Heart right ventricle (tissue), 16 donors: Measurements from ENCODE around the gene PPL. TPM values are rescaled to one million over a fixed set of nuclear protein-coding genes. Genes with fewer than 3 reads are reported as not detected.

ENCODE experiments used
- ATAC-seq, 8 donors: fragments of 200-7000 bp; cut with Tn5 transposase; one replicate each; pipeline ENCODE4 v1.9.1; 2020; ENCODE audit warnings: mild to moderate bottlenecking in 8 of 8, moderate library complexity in 8 of 8, moderate number of reproducible peaks in 1 of 8
- DNase-seq, 2 donors: peaks; one replicate each; pipeline ENCODE4 v3.0.0-alpha.2; 2020
- H3K27ac ChIP-seq, 10 donors: fragments of 200-600 bp; sonication (generic) in 2 of 10; one replicate each; pipeline versions ENCODE4 v1.5.0 to v1.8.0; 2020 to 2022; ENCODE audit warnings: mild to moderate bottlenecking in 3 of 10
- H3K27me3 ChIP-seq, 7 donors: fragments of 200-600 bp; one replicate each; pipeline ENCODE4 v1.8.0; 2021 to 2022; ENCODE audit warnings: mild to moderate bottlenecking in 2 of 7
- H3K36me3 ChIP-seq, 9 donors: fragments of 200-600 bp; sonication (generic) in 1 of 9; one replicate each; pipeline versions ENCODE4 v1.5.0 to v1.8.0; 2020 to 2022; ENCODE audit warnings: mild to moderate bottlenecking in 2 of 9
- H3K4me1 ChIP-seq, 9 donors: fragments of 200-600 bp; sonication (generic) in 1 of 9; one replicate each; pipeline versions ENCODE4 v1.5.0 to v1.8.0; 2020 to 2022; ENCODE audit warnings: mild to moderate bottlenecking in 4 of 9
- H3K4me3 ChIP-seq, 10 donors: fragments of 200-600 bp; sonication (generic) in 2 of 10; one replicate each; pipeline versions ENCODE4 v1.5.0 to v1.8.0; 2020 to 2022; ENCODE audit warnings: mild to moderate bottlenecking in 7 of 10, moderate library complexity in 2 of 10
- H3K9me3 ChIP-seq, 11 donors: fragments of 200-600 bp in 10 of 11; sonication (generic) in 2 of 11; one replicate each; pipeline versions ENCODE4 v1.5.0 to v1.8.0; 2013 to 2022; ENCODE audit warnings: mild to moderate bottlenecking in 2 of 11, control low read depth in 1 of 11, moderate library complexity in 1 of 11
- WGBS, 2 donors: extraction: QIAGEN DNeasy Blood & Tissue Kit; methylation state at CpG; one replicate each; pipeline ENCODE4 v1.1.7; 2013; ENCODE audit warnings: inconsistent platforms in 1 of 2; 5-methylcytosine and 5-hydroxymethylcytosine counted together
- intact Hi-C, 10 donors: fragments of 100-400 bp; cut with DNase I; formaldehyde crosslinking; loops; one replicate each; pipeline versions ENCODE4 v1.11.1 to v1.14.2; 2022
- polyA plus RNA-seq, 2 donors: library from polyadenylated mRNA; stranded (reverse); fragments of 200-250 nt; gene quantifications; one replicate each; pipeline ENCODE4 v1.2.3, GENCODE V29; 2013
- total RNA-seq, 10 donors: library from RNA; stranded (reverse); fragmentation: NEBNext Ultra II Directional in 3 of 10; extraction: Animal tissue kit (Norgen Biotek cat#: 25700) in 3 of 10; gene quantifications; one replicate each; pipeline versions ENCODE4 v1.2.1 to v1.2.4, GENCODE V29; 2021 to 2023
- TF ChIP-seq, protein P1 (sequence below), 9 donors: fragments of 200-600 bp; sonication (generic) in 2 of 9; IDR thresholded peaks; one replicate each; pipeline versions ENCODE4 v1.5.0 to v1.8.0; 2021 to 2022; ENCODE audit warnings: antibody characterized with exemption in 9 of 9, mild to moderate bottlenecking in 5 of 9, moderate library complexity in 1 of 9
- donor health status: Arrhythmogenic right ventricular cardiomyopathy.
- donor health status: ischemic (EF 13 %, LVEDD 7.1; RV severe dilation, severe dysfunction).
- donor health status: healthy with polysubstance abuse.
- donor health status: DM: no; HTN: yes; CAD: no.
- donor health status: DM: no; HTN: no; CAD: no.
- donor health status: ischemic (EF 25% LVEDD 6.9; RV normal size, moderate dysfunction).
- donor health status: ischemic (EF 25% LVEDD 5.7; RV mildly dilated, moderate dysfunction).
- donor health status: healthy.
- donor health status: DM: yes; HTN: yes; CAD: no.
- donor health status: Ischemic cardiomyopathy.
- donor health status: ischemic (EF 35%, LVEDD 5.7; RV mildly dilated, moderate dysfunction).
- donor health status: nonischemic (EF 11% LVEDD 7.7; RV severe dilation, severe dysfunction).
- donor health status: DM: yes; HTN: yes; CAD: no.
- donor health status: PGD.
- donor health status: ischemic (EF 29% LVEDD 5.4; RV normal size, mild dysfunction).
- donor health status: nonischemic (EF 23%, LVEDD 6.1; RV moderate dilation, normal function).

The PPL gene
- total and polyA plus RNA-seq, 12 donors = 4.9 to 19.3 (median 7.3) TPM

DNA sequence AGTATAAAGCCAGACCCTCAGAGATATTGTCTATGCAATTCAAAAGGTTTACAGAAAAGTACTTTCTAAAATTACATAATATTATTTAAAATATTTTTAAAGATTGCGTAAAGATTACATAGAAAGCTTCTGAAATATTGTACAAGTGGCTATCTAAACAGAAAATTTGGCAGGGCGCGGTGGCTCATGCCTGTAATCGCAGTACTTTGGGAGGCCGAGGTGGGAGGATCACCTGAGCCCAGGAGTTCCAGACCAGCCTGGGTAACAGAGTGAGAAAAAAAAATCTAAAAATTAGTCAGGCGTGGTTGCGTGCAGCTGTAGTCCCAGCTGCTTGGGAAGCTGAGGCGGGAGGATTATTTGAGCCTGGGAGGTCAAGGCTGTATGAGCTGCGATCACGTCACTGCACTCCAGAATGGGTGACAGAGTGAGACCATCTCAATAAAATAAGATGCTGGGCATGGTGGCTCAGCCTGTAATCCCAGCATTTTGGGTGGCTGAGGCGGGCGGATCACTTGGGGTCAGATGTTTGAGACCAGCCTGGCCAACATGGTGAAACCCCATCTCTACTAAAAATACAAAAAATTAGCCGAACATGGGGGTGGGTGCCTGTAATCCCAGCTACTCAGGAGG lies 71.6 kb downstream of the PPL start:
- Histone ChIP-seq H3K36me3 (peaks cover 0 to 88% (median 24%) of the 10 kb centered on the region in 9 donors), H3K27me3 (no peaks in the 10 kb centered on the region), H3K27ac (no peak overlapping the region), H3K4me3 (no peak overlapping the region), H3K9me3 (no peaks in the 10 kb centered on the region), H3K4me1 (peaks cover 0 to 60% (median 29%) of the 10 kb centered on the region in 9 donors)
- WGBS, 2 donors = 95 to 97% methylated on average over 13 of the region's 13 CpGs
- no peak for ATAC-seq
- TF ChIP-seq, protein P1, sequence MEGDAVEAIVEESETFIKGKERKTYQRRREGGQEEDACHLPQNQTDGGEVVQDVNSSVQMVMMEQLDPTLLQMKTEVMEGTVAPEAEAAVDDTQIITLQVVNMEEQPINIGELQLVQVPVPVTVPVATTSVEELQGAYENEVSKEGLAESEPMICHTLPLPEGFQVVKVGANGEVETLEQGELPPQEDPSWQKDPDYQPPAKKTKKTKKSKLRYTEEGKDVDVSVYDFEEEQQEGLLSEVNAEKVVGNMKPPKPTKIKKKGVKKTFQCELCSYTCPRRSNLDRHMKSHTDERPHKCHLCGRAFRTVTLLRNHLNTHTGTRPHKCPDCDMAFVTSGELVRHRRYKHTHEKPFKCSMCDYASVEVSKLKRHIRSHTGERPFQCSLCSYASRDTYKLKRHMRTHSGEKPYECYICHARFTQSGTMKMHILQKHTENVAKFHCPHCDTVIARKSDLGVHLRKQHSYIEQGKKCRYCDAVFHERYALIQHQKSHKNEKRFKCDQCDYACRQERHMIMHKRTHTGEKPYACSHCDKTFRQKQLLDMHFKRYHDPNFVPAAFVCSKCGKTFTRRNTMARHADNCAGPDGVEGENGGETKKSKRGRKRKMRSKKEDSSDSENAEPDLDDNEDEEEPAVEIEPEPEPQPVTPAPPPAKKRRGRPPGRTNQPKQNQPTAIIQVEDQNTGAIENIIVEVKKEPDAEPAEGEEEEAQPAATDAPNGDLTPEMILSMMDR (IDR thresholded peaks at IDR 0.05) = no peak
- intact Hi-C loops = loop anchor here in 1 of 10 donors (10.0 kb wide), 1 partner anchor 61 kb away; the partner anchor contains the start of gene ROGDI
- no peak for DNase-seq

DNA sequence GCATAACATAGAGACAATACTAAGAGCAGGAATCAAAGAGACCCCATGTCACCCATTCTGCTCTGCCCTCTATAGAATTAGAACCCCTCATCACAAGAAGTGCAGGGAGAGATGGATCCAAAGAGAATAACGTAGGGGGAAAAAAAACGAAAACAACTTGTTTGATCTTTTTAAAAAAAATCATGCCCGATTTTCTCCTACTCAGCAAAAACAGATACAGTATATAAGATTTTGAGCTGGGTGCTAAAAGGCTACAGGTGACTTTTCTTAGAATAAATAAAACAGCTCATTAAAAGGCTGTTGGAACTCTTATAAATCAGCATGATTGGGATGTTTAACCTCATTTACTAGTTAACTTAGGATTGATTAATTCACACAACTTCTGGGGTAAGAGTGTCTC lies 72.2 kb downstream of the PPL start:
- Histone ChIP-seq H3K4me3 (no peak overlapping the region), H3K27me3 (no peaks in the 10 kb centered on the region), H3K9me3 (no peaks in the 10 kb centered on the region), H3K36me3 (peaks cover 0 to 88% (median 22%) of the 10 kb centered on the region in 9 donors), H3K27ac (no peak overlapping the region), H3K4me1 (peaks cover 0 to 65% (median 31%) of the 10 kb centered on the region in 9 donors)
- TF ChIP-seq, protein P1 (IDR thresholded peaks at IDR 0.05) = no peak
- no peak for ATAC-seq
- DNase-seq = no peak
- WGBS, 2 donors = 78 to 90% methylated on average over 3 of the region's 3 CpGs
- intact Hi-C loops = loop anchor here in 1 of 10 donors (10.0 kb wide), 1 partner anchor 60 kb away; the partner anchor contains the start of gene ROGDI

DNA sequence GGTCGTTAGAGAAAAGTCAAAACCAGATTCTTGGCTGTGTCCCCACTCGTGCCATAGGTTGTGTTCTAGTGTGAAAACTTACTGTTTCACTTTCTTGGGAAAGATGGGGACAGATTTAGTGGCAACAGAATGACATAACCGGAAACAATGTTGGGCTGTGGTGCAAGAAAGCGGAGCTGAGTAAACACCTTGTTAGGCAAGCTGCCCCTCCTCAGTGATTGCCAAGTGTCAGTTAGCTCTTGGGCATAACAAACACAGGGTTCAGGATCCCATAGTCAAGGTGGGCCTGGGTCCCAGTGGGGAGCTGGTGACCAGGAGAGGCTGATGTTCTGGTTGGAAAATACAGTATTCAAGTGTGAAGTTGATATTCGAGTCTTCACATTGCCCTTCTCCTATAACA lies 74.3 kb downstream of the PPL start:
- DNase-seq = no peak
- ATAC-seq = peak in 2 of 8 donors; percentile 19 to 31
- Histone ChIP-seq H3K4me3 (no peak overlapping the region), H3K27ac (peak overlapping the region in 2 of 10 donors; percentile 13 to 42), H3K27me3 (no peaks in the 10 kb centered on the region), H3K4me1 (peaks cover 0 to 54% (median 21%) of the 10 kb centered on the region in 9 donors), H3K36me3 (peaks cover 0 to 88% (median 32%) of the 10 kb centered on the region in 9 donors), H3K9me3 (no peaks in the 10 kb centered on the region)
- WGBS, 2 donors = 59 to 77% methylated on average over 5 of the region's 5 CpGs
- TF ChIP-seq, protein P1 (IDR thresholded peaks at IDR 0.05) = no peak
- intact Hi-C loops = loop anchor here in 1 of 10 donors (10.0 kb wide), 1 partner anchor 58 kb away; the partner anchor contains the start of gene ROGDI

DNA sequence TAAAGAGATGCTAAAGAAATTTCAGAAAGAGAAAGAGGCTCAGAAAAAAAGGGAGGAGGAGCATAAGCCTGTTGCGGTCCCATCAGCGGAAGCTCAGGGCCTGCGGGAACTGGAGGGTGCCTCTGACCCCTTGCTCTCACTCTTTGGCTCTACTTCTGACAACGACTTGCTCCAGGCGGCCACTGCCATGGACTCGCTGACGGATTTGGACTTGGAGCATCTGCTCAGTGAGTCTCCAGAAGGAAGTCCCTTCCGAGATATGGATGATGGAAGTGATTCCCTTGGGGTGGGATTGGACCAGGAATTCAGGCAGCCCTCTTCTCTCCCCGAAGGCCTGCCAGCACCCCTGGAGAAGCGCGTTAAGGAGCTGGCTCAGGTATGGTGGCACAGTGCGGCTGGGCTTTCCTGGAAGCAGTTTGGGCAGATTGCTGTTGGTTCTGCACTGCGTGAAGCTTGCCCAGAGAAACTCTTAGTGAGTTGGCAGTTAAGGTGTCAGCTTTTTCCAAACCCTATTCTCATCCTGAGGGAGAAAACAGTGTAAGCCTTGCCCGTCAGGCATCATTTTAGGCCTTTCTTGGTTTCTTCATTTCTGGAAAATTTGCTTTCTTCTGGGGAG lies 76.1 kb downstream of the PPL start:
- WGBS, 2 donors = 79 to 84% methylated on average over 14 of the region's 14 CpGs
- intact Hi-C loops = loop anchor here in 1 of 10 donors (10.0 kb wide), 1 partner anchor 56 kb away; the partner anchor contains the start of gene ROGDI
- peak overlapping the region in 4 of 10 donors; percentile 17 to 65 (median 47) for H3K27ac ChIP-seq

More for the DNA sequence above, 76.1 kb downstream of the PPL start:
- TF ChIP-seq, protein P1 (IDR thresholded peaks at IDR 0.05) = no peak
- H3K4me3 ChIP-seq = no peak overlapping the region
- ATAC-seq = no peak
- no peaks in the 10 kb centered on the region for H3K27me3 ChIP-seq
- H3K36me3 ChIP-seq = peaks cover 0 to 93% (median 44%) of the 10 kb centered on the region in 9 donors
- H3K4me1 ChIP-seq = peaks cover 0 to 51% (median 21%) of the 10 kb centered on the region in 9 donors
- H3K9me3 ChIP-seq = no peaks in the 10 kb centered on the region
- DNase-seq = no peak
